GM12878 (cell line): Measurements from ENCODE around the gene FAM3B.

Experiments used
- CTCF ChIP-seq, 3 experiments: IDR thresholded peaks in 2 of 3; conservative IDR thresholded peaks in 1 of 3; 2 replicates each; pipeline ENCODE4 v1.5.1; 2011; ENCODE audit warnings: low read depth in 3 of 3, low read length in 3 of 3, mild to moderate bottlenecking in 3 of 3, control low read depth in 2 of 3, moderate library complexity in 2 of 3, inconsistent platforms in 1 of 3, mixed read lengths in 1 of 3; ENCODE audit not compliant: control insufficient read depth in 2 of 3, insufficient read depth in 1 of 3; ENCODE audit errors: extremely low read depth in 1 of 3
- EP300 ChIP-seq, 2 experiments: fragments of 150-350 bp in 1 of 2; IDR thresholded peaks; 2 replicates each; pipeline ENCODE4 v1.6.1; 2011 to 2012; ENCODE audit warnings: low read depth in 2 of 2, low read length in 2 of 2, borderline replicate concordance in 1 of 2, improper control_type of control experiment in 1 of 2, inconsistent platforms in 1 of 2; ENCODE audit not compliant: control insufficient read depth in 1 of 2
- MEF2A ChIP-seq: IDR thresholded peaks from 2 replicates; pipeline ENCODE4 v1.6.1; 2011; ENCODE audit warnings: low read depth, mild to moderate bottlenecking, low read length, moderate library complexity; ENCODE audit not compliant: insufficient read depth
- RAD51 ChIP-seq: fragments of 450-650 bp; IDR thresholded peaks from 2 replicates; pipeline ENCODE4 v1.6.1; 2016; ENCODE audit warnings: moderate library complexity, mild to moderate bottlenecking, inconsistent platforms
- SREBF2 ChIP-seq: IDR thresholded peaks from 2 replicates; pipeline ENCODE4 v1.6.1; 2012; ENCODE audit warnings: mild to moderate bottlenecking, low read length
- TAF1 ChIP-seq: IDR thresholded peaks from 2 replicates; pipeline ENCODE4 v1.6.1; 2011; ENCODE audit warnings: mild to moderate bottlenecking, low read depth, low read length, borderline replicate concordance
- ZBTB33 ChIP-seq: fragments of 450-650 bp; IDR thresholded peaks from 2 replicates; pipeline ENCODE4 v1.6.1; 2017; ENCODE audit warnings: mild to moderate bottlenecking

GRCh38 chr21:41405321-41405720, 88.7 kb downstream of the FAM3B start:
- no peak for TF ChIP-seq ZBTB33
- no peak for TF ChIP-seq CTCF (IDR thresholded peaks at IDR 0.05 in 2 of 3, conservative IDR thresholded peaks at IDR 0.05 in 1 of 3; ENCODE audit: control insufficient read depth in 2 of 3, extremely low read depth in 1 of 3, insufficient read depth in 1 of 3, low read depth in 3 of 3, low read length in 3 of 3)
- no peak for TF ChIP-seq EP300 (IDR thresholded peaks at IDR 0.05; ENCODE audit: borderline replicate concordance in 1 of 2, control insufficient read depth in 1 of 2, low read depth in 2 of 2, low read length in 2 of 2)
- no peak for TF ChIP-seq TAF1
- no peak for TF ChIP-seq MEF2A
- TF ChIP-seq RAD51 = no peak
- TF ChIP-seq SREBF2 = no peak
